MCF 10A (cell line): ENCODE measurements around the gene CDH6. TPM values are rescaled to one million over a fixed set of nuclear protein-coding genes. Genes with fewer than 3 reads are reported as not detected.

Experiments
- BruUV-seq: library from RNA; stranded (reverse); fragments of 400-500 nt; replicated peaks from 2 replicates; lab custom pipeline; 2021; lab: Mats Ljungman, UMichigan
- CTCF ChIA-PET: fragments of 300-600 bp; sonication (Branson Sonifier 250); formaldehyde crosslinking; extraction: SDS; loops from one replicate; lab custom pipeline; 2021; ENCODE audit warnings: antibody characterized with exemption, inconsistent platforms; lab: Yijun Ruan, JAX
- POLR2A ChIA-PET: fragments of 300-600, 350-650 bp; sonication (Branson Sonifier 250); formaldehyde crosslinking; extraction: SDS; loops from one replicate; lab custom pipeline; 2020; ENCODE audit warnings: antibody characterized with exemption, inconsistent platforms; lab: Yijun Ruan, JAX
- DNase-seq: peaks from one replicate; pipeline ENCODE4 v3.0.0-alpha.2; 2018; ENCODE audit not compliant: unreplicated experiment
- H3K27ac Mint-ChIP-seq: one replicate; pipeline ENCODE4 v1.8.0; 2022; ENCODE audit warnings: mild to moderate bottlenecking, low read depth, mixed read lengths; ENCODE audit not compliant: unreplicated experiment
- H3K27me3 Mint-ChIP-seq: one replicate; pipeline ENCODE4 v1.8.0; 2022; ENCODE audit warnings: mixed read lengths; ENCODE audit not compliant: insufficient read depth, unreplicated experiment
- H3K36me3 Mint-ChIP-seq: one replicate; pipeline ENCODE4 v1.8.0; 2022; ENCODE audit warnings: mild to moderate bottlenecking, moderate library complexity, mixed read lengths; ENCODE audit not compliant: insufficient read depth, unreplicated experiment
- H3K4me1 Mint-ChIP-seq: one replicate; pipeline ENCODE4 v1.8.0; 2022; ENCODE audit warnings: mixed read lengths; ENCODE audit not compliant: insufficient read depth, unreplicated experiment
- H3K4me3 Mint-ChIP-seq: one replicate; pipeline ENCODE4 v1.8.0; 2022; ENCODE audit warnings: mild to moderate bottlenecking, moderate library complexity, mixed read lengths; ENCODE audit not compliant: unreplicated experiment
- H3K9me3 Mint-ChIP-seq: one replicate; pipeline ENCODE4 v1.8.0; 2022; ENCODE audit warnings: mixed read lengths; ENCODE audit not compliant: unreplicated experiment
- CTCF ChIP-seq: fragments of 200-600 bp; IDR thresholded peaks from one replicate; pipeline ENCODE4 v1.8.0; 2022; ENCODE audit warnings: antibody characterized with exemption, mild to moderate bottlenecking; ENCODE audit not compliant: unreplicated experiment
- intact Hi-C: fragments of 100-400 bp; cut with micrococcal nuclease; formaldehyde crosslinking; loops from 2 replicates; pipeline ENCODE4 v1.14.1; 2022
- total RNA-seq: library from RNA; stranded (reverse); gene quantifications from 2 replicates; pipeline ENCODE4 v1.2.3, GENCODE V29; 2022

Gene CDH6
- total RNA-seq, 1 experiment from 2014 or later = not detected

GRCh38 chr5:31194892-31195555 is 1.5 kb downstream of the CDH6 start:
- Mint-ChIP-seq H3K4me1 (peaks cover 32% of the 10 kb centered on the region), H3K9me3 (no peaks in the 10 kb centered on the region), H3K27me3 (peaks cover 11% of the 10 kb centered on the region), H3K4me3 (peak overlapping the region; percentile 69), H3K36me3 (no peaks in the 10 kb centered on the region), H3K27ac (no peak overlapping the region)
- peak; percentile 7 for DNase-seq
- intact Hi-C loops = no loop called here
- no peak for TF ChIP-seq CTCF
- BruUV-seq = no TSS peak
- CTCF ChIA-PET = interaction anchor here (1.3 to 6.1 kb wide), 3 partner anchors 9 to 808 kb away, joined by 3 to 20 read pairs (median 9); no protein-coding TSS in a partner anchor
- POLR2A ChIA-PET = no interaction called here

GRCh38 chr5:31196309-31196708 is 2.8 kb downstream of the CDH6 start:
- BruUV-seq = no TSS peak
- intact Hi-C loops = no loop called here
- H3K27ac Mint-ChIP-seq = no peak overlapping the region
- H3K9me3 Mint-ChIP-seq = no peaks in the 10 kb centered on the region
- DNase-seq = no peak
- peaks cover 32% of the 10 kb centered on the region for H3K4me1 Mint-ChIP-seq
- ChIA-PET POLR2A (interaction anchor here (0.7 kb wide), 1 partner anchor 1343 kb away, joined by 3 read pairs; no protein-coding TSS in a partner anchor), CTCF (interaction anchor here (1.0 to 2.0 kb wide), 4 partner anchors 10 to 809 kb away, joined by 3 to 9 read pairs (median 3); no protein-coding TSS in a partner anchor)
- no peak overlapping the region for H3K4me3 Mint-ChIP-seq
- peaks cover 11% of the 10 kb centered on the region for H3K27me3 Mint-ChIP-seq
- H3K36me3 Mint-ChIP-seq = no peaks in the 10 kb centered on the region
- TF ChIP-seq CTCF = no peak

- no peak overlapping the region for H3K27ac Mint-ChIP-seq
- H3K27me3 Mint-ChIP-seq = peaks cover 11% of the 10 kb centered on the region
- no peaks in the 10 kb centered on the region for H3K9me3 Mint-ChIP-seq
- H3K4me1 Mint-ChIP-seq = peaks cover 32% of the 10 kb centered on the region
- CTCF ChIA-PET = interaction anchor here (0.6 to 1.4 kb wide), 2 partner anchors 11 to 690 kb away, joined by 3 read pairs; no protein-coding TSS in a partner anchor
- DNase-seq = no peak
- H3K4me3 Mint-ChIP-seq = no peak overlapping the region
- no TSS peak for BruUV-seq
- POLR2A ChIA-PET = no interaction called here
- intact Hi-C loops = no loop called here
- TF ChIP-seq CTCF = no peak
- H3K36me3 Mint-ChIP-seq = no peaks in the 10 kb centered on the region
These were observed 3.7 kb downstream of the CDH6 start for GRCh38 chr5:31197183-31197582.

GRCh38 chr5:31204958-31205357 is 11.5 kb downstream of the CDH6 start:
- ChIA-PET CTCF (interaction anchor here (0.6 kb wide), 1 partner anchor 743 kb away, joined by 4 read pairs; no protein-coding TSS in a partner anchor), POLR2A (no interaction called here)
- Mint-ChIP-seq H3K27me3 (no peaks in the 10 kb centered on the region), H3K36me3 (no peaks in the 10 kb centered on the region), H3K4me3 (no peak overlapping the region), H3K9me3 (no peaks in the 10 kb centered on the region), H3K27ac (no peak overlapping the region), H3K4me1 (no peaks in the 10 kb centered on the region)
- intact Hi-C loops = no loop called here
- no peak for DNase-seq
- no TSS peak for BruUV-seq
- no peak for TF ChIP-seq CTCF
